Neural progenitor cell (in vitro differentiated cells): ENCODE data around the gene SETD3. TPM values are rescaled to one million over a fixed set of nuclear protein-coding genes. Genes with fewer than 3 reads are reported as not detected.
"Not testable (repeated sequence)": the region's sequence is repeated elsewhere in the genome, so short reads cannot be mapped to it uniquely, and the experiment has no call there.

ENCODE experiments used
- DNase-seq: peaks from one replicate; pipeline ENCODE4 v3.0.0-alpha.2; 2016; ENCODE audit warnings: low spot score
- H2AFZ ChIP-seq: fragments of 200-600 bp; sonication (generic); replicated peaks from 2 replicates; pipeline ENCODE4 v1.6.1; 2016; ENCODE audit warnings: antibody characterized with exemption
- H3F3A ChIP-seq: fragments of 200-600 bp; sonication (generic); 2 replicates; pipeline ENCODE4 v1.6.1; 2016; ENCODE audit warnings: antibody characterized with exemption, low read depth
- H3K27ac ChIP-seq: fragments of 200-600 bp; sonication (generic); 2 replicates; pipeline ENCODE4 v1.5.1; 2016; ENCODE audit warnings: mild to moderate bottlenecking
- H3K27me3 ChIP-seq: fragments of 200-600 bp; sonication (generic); 2 replicates; pipeline ENCODE4 v1.6.1; 2016; ENCODE audit warnings: mild to moderate bottlenecking, moderate library complexity
- H3K36me3 ChIP-seq: fragments of 200-600 bp; sonication (generic); 2 replicates; pipeline ENCODE4 v1.5.1; 2016
- H3K4me1 ChIP-seq: fragments of 200-600 bp; sonication (generic); 2 replicates; pipeline ENCODE4 v1.6.1; 2016; ENCODE audit warnings: mixed run types
- H3K4me2 ChIP-seq: fragments of 200-600 bp; sonication (generic); 2 replicates; pipeline ENCODE4 v1.6.1; 2016
- H3K4me3 ChIP-seq: fragments of 200-600 bp; sonication (generic); 2 replicates; pipeline ENCODE4 v1.5.1; 2016
- H3K79me2 ChIP-seq: fragments of 200-600 bp; sonication (generic); 2 replicates; pipeline ENCODE4 v1.6.1; 2016; ENCODE audit warnings: low read depth
- H3K9ac ChIP-seq: fragments of 200-600 bp; sonication (generic); 2 replicates; pipeline ENCODE4 v1.6.1; 2016
- H3K9me3 ChIP-seq: fragments of 200-600 bp; sonication (generic); 2 replicates; pipeline ENCODE4 v1.5.1; 2016; ENCODE audit warnings: low read depth
- H4K20me1 ChIP-seq: fragments of 200-600 bp; sonication (generic); 2 replicates; pipeline ENCODE4 v1.6.1; 2016; ENCODE audit warnings: low read depth
- H3K27ac Mint-ChIP-seq: 3 replicates; pipeline ENCODE4 v1.8.0; 2021; ENCODE audit warnings: mixed read lengths
- H3K27me3 Mint-ChIP-seq: 2 replicates; pipeline ENCODE4 v1.8.0; 2022; ENCODE audit warnings: low read depth, mild to moderate bottlenecking, inconsistent platforms, moderate library complexity, mixed read lengths; ENCODE audit not compliant: insufficient read depth
- H3K36me3 Mint-ChIP-seq: 3 replicates; pipeline ENCODE4 v1.8.0; 2021; ENCODE audit warnings: mixed read lengths
- H3K4me1 Mint-ChIP-seq: 3 replicates; pipeline ENCODE4 v1.8.0; 2021; ENCODE audit warnings: mixed read lengths
- H3K4me3 Mint-ChIP-seq: 3 replicates; pipeline ENCODE4 v1.8.0; 2021; ENCODE audit warnings: mild to moderate bottlenecking, moderate library complexity, mixed read lengths
- H3K9me3 Mint-ChIP-seq: 3 replicates; pipeline ENCODE4 v1.8.0; 2020; ENCODE audit warnings: mixed read lengths
- CTCF ChIP-seq: fragments of 200-600 bp; sonication (generic); IDR thresholded peaks from 2 replicates; pipeline ENCODE4 v1.5.1; 2017; ENCODE audit warnings: antibody characterized with exemption, mild to moderate bottlenecking
- EZH2 ChIP-seq: fragments of 200-600 bp; sonication (generic); IDR thresholded peaks from 2 replicates; pipeline ENCODE4 v1.6.1; 2017; ENCODE audit warnings: antibody characterized with exemption, mild to moderate bottlenecking, moderate library complexity
- EZH2phosphoT487 ChIP-seq: fragments of 200-600 bp; sonication (generic); IDR thresholded peaks from 2 replicates; pipeline ENCODE4 v1.6.1; 2017; ENCODE audit warnings: antibody characterized with exemption
- small RNA-seq: library from RNA; depleted of rRNA; stranded (forward); fragments of <200 nt; gene quantifications from one replicate; pipeline ENCODE3, GENCODE V24; 2015
- total RNA-seq: library from RNA; depleted of rRNA; stranded (reverse); fragments of >200 nt; gene quantifications from 2 replicates; pipeline ENCODE4 v1.2.3, GENCODE V29; 2015; ENCODE audit warnings: low replicate concordance

The SETD3 gene
- total RNA-seq, 1 donor from 2014 or later: 68.0 TPM

GRCh38 chr14:99348816-99349614 lies 131.6 kb downstream of the SETD3 start:
- Mint-ChIP-seq H3K4me1 (peaks cover 6% of the 10 kb centered on the region), H3K36me3 (no peaks in the 10 kb centered on the region), H3K27ac (no peak overlapping the region), H3K9me3 (peaks cover 7% of the 10 kb centered on the region), H3K4me3 (no peak overlapping the region), H3K27me3 (peaks cover 4% of the 10 kb centered on the region)
- TF ChIP-seq EZH2: no peak
- no peak for TF ChIP-seq EZH2phosphoT487
- no peak for TF ChIP-seq CTCF
- Histone ChIP-seq H3K4me3 (no peak overlapping the region), H3K9me3 (no peaks in the 10 kb centered on the region), H2AFZ (no peak overlapping the region), H3K4me1 (no peaks in the 10 kb centered on the region), H3K9ac (no peak overlapping the region), H3F3A (no peaks in the 10 kb centered on the region), H3K79me2 (no peaks in the 10 kb centered on the region), H4K20me1 (no peaks in the 10 kb centered on the region), H3K4me2 (no peak overlapping the region), H3K27me3 (no peaks in the 10 kb centered on the region), H3K27ac (no peak overlapping the region), H3K36me3 (no peaks in the 10 kb centered on the region)
- DNase-seq: no peak

- H3K4me3 ChIP-seq, H3K36me3 ChIP-seq, H3K36me3 Mint-ChIP-seq, H3K4me2 ChIP-seq, H3K9me3 ChIP-seq, H3K4me1 ChIP-seq, H3K4me1 Mint-ChIP-seq, H3K27ac ChIP-seq, H3K27me3 Mint-ChIP-seq, DNase-seq, H3K27ac Mint-ChIP-seq, H3K27me3 ChIP-seq, H3K4me3 Mint-ChIP-seq, H3K9me3 Mint-ChIP-seq, H3K79me2 ChIP-seq, H3F3A ChIP-seq, H3K9ac ChIP-seq, H4K20me1 ChIP-seq, H2AFZ ChIP-seq: not testable (repeated sequence)
These were observed 132.4 kb downstream of the SETD3 start for GRCh38 chr14:99348231-99348630.

Small RNA genes within 50 kb of the gene (small RNA-seq; reads per million reads assigned to genes)
- not detected for gene RNU6-91P

Other genes with a start within 250 kb of the SETD3 start
- gene BCL11B, start 208.7 kb downstream of the SETD3 start, total RNA-seq: 1.3 and 1.5 TPM in 2 replicates
- 18.1 and 19.0 TPM in 2 replicates for gene CCNK, start 550 bp upstream of the SETD3 start, total RNA-seq
- gene CCDC85C, start 123.3 kb upstream of the SETD3 start, total RNA-seq: 19.0 and 41.3 TPM in 2 replicates
- 0.32 and 1.2 TPM in 2 replicates for gene HHIPL1, start 164.3 kb upstream of the SETD3 start, total RNA-seq
- gene CYP46A1, start 203.4 kb upstream of the SETD3 start, total RNA-seq: 0.77 and 1.1 TPM in 2 replicates